HuH-7.5 (cell line): ENCODE results near the gene CNGA3.
A peak's percentile ranks its signal among the peaks of the same experiment; 100 is the strongest.
"Not testable (repeated sequence)": the region's sequence is repeated elsewhere in the genome, so short reads cannot be mapped to it uniquely, and the experiment has no call there.

Source experiments
- DNase-seq: peaks from one replicate; pipeline ENCODE4 v3.0.0; 2011; ENCODE audit warnings: low spot score

CNGA3 gene

DNA sequence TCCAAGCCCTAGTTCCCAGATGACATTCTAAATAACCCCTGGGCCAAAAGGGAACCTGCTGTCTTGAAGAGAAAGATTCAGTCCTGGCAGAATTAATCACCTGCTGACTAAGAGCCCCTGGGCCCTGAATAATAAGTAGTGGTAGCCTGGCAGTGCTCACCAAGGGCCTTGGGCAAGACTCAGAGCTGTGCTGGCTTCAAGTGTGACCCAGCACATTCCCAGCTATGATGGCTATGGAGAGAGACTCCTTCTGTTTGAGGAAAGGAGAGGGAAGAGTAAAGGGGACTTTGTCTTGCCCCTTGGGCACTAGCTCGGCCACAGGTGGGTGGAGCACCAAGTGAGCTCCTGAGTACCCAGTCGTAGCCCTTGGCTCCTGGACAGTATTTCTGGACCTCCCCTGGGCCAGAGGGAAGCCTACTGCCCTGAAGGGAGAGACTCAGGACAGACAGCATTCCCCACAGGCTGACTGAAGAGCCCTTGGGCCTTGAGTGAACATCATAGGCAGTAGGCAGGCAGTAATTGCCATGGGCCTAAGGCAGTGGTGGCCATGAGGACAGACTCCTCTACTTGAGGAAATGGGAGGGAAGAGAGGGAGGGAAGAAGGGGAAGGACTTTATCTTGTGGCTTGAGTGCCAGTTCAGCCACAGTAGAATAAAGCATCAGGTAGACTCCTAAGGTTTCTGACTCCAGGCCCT, 58.4 kb downstream of the CNGA3 start:
- DNase-seq, result no peak

DNA sequence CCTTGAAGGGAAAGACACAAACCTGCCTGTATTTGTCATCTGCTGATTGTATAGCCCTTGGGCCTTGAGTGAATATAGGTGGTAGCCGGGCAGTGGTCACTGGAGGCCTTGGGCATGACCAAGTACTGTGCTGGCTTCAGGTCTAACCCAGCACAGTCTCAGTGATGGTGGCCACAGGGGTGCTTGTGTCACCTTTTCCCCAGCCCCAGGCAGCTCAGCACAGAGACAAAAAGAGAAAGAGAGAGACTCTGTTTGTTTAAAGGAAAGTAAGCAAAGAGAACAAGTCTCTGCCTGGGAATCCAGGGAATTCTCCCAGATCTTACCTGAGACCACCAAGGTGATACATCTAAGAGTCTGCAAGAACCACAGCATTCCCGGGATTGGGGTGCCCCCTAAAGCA, 59.0 kb downstream of the CNGA3 start:
- no peak for DNase-seq

GRCh38 chr2:98408155-98408554, 61.9 kb downstream of the CNGA3 start:
- DNase-seq, result no peak

DNA sequence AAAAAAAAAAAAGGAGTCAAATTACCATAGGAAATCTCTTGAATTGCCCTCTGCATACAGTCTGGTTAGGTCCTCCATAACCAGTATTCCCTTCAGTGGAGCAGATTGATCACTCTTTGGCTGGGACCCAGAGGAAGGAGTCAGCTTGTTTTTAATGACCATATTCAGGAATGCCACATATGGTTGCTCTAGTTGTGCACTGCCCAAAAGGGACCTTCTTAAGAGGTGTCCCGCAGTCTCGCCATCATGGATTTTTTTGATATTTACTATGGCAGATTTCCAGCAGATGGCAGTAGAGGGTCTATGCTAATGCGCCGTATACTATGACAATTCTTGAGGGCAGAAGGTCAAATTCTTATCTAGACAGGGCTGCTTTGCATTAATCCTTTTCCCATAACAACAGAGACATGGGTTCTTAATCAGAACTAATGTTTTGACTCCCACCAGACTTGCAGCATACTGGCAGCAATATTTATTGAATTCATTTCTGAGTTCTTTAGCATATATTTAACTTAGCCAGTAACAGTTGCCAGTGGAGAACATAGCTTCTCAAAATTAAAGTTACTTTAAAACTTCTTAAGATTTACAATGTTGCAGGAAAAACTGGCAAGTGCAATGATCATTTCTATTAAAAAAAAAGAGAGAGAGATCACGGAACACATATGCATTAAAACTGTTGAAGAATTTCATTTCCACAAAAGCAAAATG, 66.6 kb downstream of the CNGA3 start:
- peak; percentile 35 for DNase-seq

DNA sequence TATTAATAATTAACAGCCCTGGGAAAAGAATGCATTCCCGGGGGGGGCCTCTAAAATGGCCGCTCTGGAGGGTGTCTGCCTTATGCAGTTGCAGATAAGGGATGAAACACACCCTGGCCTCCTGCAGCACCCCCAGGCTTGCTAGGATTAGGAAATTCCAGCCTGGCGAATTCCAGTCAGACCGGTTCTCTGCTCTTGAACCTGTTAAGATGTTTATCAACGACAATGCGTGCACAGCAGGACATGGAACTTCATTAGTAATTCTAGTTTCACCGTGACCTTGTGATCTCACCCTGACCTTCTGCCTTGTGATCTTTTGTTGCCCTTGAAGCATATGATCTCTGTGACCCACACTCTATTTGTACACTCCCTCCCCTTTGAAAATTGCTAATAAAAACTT, 68.0 kb downstream of the CNGA3 start:
- DNase-seq, result not testable (repeated sequence)

DNA sequence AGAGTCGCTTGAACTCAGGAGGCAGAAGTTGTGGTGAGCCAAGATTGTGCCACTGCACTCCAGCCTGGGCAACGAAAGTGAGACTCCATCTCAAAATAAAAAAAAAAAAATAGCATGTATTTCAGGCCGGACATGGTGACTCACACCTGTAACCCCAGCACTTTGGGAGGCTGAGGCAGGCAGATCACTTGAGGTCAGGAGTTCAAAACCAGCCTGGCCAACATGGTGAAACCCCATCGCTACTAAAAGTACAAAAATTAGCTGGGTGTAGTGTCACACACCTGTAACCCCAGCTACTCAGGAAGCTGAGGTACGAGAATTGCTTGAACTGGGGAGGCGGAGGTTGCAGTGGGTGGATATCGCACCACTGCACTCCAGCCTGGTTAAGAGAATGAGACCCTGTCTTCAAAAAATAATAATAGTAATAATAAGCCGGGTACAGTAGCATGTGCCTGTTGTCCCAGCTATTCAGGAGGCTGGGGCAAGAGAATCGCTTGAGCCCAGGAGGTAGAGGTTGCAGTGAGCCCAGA, 69.5 kb downstream of the CNGA3 start:
- DNase-seq, result not testable (repeated sequence)

DNA sequence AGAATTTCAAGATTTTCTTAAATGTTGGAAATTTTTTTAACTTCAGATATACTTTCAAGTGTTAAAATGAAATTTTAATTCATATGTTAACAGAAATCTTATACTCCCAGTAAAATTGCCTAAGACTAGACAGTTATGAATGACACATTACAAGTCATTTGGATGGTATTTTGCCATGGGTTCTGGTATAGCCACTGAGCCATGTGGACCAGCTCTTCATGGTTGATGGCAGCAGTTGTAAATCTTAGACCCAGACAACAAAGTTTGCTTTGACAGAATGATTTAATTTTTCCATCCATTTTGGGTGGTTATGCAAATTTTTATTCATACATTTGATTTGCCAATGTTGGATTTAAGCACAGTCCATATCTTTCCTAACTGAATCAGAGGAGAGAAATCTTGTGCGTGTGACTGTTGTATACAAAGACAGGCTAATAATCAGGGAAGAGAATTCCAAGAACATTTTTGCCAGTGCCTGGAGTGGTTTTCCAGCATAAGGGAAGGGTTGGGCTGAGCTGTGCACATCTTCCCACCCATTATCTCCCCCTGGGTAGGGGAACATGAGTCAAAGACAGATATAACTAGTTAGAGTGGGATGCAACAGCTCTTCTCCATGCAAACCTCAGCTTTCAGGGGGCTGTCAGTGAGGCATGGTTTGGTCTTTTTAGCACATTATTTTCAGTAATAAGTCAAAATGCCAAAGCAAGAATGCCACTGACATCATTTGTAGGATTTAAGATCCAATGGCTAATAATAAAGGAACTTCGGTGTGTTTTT, 70.3 kb downstream of the CNGA3 start:
- DNase-seq, result no peak

DNA sequence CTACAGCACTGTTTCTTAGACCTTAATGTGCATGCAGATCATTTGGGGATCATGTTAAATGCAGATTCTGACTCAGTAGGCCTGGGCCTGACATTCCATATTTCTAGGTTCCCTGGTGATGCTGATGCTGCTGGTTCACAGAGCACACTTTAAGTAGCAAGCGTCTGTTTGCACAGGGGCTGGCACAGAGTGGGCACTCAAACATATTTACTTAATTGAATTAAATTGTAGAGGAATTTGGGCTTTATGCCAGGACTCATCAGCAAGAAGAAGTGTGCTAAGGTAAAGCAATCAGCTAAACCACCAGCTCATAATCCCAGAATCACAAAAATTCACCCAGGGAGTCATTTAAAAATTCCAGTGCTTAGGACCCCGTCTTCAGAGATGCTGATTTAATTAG, 73.3 kb downstream of the CNGA3 start:
- no peak for DNase-seq

DNA sequence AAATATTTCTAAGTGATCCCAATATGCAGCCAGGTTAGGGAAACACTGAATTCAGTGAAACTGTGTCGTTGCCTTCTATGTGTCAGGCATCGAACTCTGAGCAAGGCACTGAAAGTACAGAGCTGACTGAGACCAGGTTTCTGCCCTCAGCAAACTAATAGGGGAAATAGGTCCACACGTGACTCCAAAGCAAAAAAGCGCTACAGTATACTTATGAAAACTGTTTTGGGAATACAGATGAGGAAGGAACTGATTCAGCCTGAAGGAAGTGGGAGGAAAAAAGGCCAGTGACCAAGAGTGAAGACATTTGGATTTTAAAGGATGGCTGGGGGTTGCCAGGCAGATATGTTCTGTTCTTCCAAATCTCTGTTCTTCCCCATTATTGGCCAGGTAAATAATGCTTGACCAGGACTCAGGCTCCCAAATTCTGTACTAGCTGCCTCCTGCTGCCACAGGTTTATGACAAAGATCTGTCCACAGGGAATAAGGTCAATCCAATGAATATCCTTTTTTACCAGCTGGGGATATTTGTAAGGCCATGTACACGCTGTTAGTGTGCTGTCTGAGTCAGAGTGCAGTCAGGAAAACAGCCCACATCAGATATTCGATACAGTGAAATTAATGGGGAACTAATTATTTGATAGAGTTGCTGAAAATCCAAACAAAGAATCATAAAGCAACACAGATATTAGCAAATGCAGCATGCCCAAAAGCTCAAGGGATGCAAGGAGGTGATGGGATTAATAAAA, 73.9 kb downstream of the CNGA3 start:
- no peak for DNase-seq

DNA sequence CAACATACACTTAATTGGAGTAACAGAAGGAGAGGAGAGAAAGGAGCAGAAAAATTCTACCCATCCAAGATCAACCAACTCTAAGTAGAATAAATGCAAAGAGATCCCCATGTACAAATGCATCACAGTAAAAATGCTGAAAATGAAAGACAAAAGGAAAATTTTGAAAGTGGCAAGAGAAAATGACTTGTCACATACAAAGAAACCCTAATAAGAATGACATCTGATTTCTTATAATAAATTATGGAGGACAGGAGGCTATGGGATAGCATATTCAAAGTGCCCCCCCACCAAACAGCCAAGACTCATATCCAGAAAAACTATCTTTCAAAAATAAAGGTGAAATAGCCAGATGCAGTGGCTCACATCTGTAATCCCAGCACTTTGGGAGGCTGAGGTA, 76.2 kb downstream of the CNGA3 start:
- no peak for DNase-seq

GRCh38 chr2:98426771-98427170, 80.5 kb downstream of the CNGA3 start:
- no peak for DNase-seq

DNA sequence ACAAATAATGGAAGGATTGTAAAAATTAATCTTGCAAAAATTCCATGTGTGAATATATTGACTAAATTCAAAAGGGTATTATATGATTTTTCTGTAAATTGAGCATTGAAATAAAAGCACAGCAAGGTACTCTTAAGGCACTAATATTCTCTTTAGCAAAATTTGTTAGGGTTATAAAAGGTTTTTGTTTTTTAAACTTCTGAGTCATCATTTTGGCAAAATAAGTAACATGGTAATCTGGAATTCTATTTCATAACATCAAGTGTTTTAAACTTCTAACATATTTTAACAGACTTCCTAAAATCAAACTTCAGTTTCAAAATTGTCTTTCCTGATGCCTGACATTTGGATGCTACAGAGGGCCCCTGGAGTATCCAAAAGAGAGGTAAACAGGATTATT, 85.9 kb downstream of the CNGA3 start:
- DNase-seq, result no peak

- DNase-seq, result no peak
Observed at GRCh38 chr2:98433363-98433964, 87.2 kb downstream of the CNGA3 start.

- DNase-seq, result no peak
Observed at GRCh38 chr2:98434492-98434891, 88.2 kb downstream of the CNGA3 start.

GRCh38 chr2:98435670-98436069, 89.4 kb downstream of the CNGA3 start:
- not testable (repeated sequence) for DNase-seq

- DNase-seq, result no peak
Observed at GRCh38 chr2:98436734-98437133, 90.5 kb downstream of the CNGA3 start.

- no peak for DNase-seq
Observed at GRCh38 chr2:98438190-98439133, 92.2 kb downstream of the CNGA3 start.

- DNase-seq, result no peak
Observed at GRCh38 chr2:98441706-98442450, 95.6 kb downstream of the CNGA3 start.

DNA sequence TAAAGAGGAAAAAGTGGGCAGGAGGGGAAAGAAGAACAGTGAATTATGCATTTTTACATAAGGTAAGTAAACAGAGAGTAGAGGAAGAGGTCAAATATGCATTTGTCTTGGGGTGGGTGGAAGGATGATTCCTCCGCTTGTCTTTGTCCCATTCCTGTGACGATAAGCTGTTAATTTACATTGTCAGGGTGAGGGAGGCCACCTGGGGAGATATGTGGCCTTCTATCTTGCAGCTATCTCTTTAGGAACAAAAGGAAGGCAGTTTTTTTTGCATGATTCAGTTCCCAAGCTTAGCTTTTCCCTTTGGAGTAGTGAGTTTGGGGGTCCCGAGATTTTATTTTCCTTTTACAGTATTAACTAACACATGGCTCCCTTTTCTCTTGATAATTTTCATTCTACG, 96.2 kb downstream of the CNGA3 start:
- DNase-seq, result no peak
